A673 (cell line): ENCODE data around the gene ART4.

Experiments
- EZH2 ChIP-seq: fragments of 200-600 bp; sonication (generic); IDR thresholded peaks from 2 replicates; pipeline ENCODE4 v1.6.1; 2017; ENCODE audit warnings: borderline replicate concordance, low read depth, mild to moderate bottlenecking, mixed read lengths, antibody characterized with exemption, low read length; ENCODE audit not compliant: poor library complexity, severe bottlenecking
- TF ChIP-seq, protein P1 (sequence below): fragments of 300-800, 200-600 bp; sonication (generic); conservative IDR thresholded peaks from 2 replicates; pipeline ENCODE4 v1.5.1; 2017; ENCODE audit warnings: low read depth, mild to moderate bottlenecking, antibody characterized with exemption, low read length, moderate library complexity, mixed read lengths

DNA sequence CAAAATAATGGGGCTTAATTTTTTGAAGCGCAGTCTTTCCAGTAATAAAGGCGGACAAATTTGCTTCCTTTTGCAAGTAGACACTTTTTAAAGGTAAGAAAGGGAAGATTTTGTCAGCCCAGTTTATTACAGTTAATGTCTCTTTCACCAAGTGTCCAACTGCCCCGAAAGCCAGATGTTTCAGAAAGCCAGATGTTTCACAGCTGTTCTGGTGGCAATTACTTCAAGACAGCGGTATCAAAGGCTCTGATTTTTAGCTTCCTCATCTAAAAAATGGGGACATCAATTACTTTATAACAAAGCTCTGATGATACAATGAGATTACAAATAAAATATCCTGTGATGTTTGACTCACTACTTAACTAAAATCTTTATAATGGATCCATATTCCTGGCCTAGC lies 41.1 kb downstream of the ART4 start:
- TF ChIP-seq, protein P1, sequence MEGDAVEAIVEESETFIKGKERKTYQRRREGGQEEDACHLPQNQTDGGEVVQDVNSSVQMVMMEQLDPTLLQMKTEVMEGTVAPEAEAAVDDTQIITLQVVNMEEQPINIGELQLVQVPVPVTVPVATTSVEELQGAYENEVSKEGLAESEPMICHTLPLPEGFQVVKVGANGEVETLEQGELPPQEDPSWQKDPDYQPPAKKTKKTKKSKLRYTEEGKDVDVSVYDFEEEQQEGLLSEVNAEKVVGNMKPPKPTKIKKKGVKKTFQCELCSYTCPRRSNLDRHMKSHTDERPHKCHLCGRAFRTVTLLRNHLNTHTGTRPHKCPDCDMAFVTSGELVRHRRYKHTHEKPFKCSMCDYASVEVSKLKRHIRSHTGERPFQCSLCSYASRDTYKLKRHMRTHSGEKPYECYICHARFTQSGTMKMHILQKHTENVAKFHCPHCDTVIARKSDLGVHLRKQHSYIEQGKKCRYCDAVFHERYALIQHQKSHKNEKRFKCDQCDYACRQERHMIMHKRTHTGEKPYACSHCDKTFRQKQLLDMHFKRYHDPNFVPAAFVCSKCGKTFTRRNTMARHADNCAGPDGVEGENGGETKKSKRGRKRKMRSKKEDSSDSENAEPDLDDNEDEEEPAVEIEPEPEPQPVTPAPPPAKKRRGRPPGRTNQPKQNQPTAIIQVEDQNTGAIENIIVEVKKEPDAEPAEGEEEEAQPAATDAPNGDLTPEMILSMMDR: no peak
- no peak for TF ChIP-seq EZH2
